Stomach (tissue), 9 donors: ENCODE data around the gene VCP. TPM values are rescaled to one million over a fixed set of nuclear protein-coding genes. Genes with fewer than 3 reads are reported as not detected.
A peak's percentile ranks its signal among the peaks of the same experiment; 100 is the strongest.

ENCODE experiments used
- DNase-seq, 2 donors: peaks; one replicate each; pipeline versions ENCODE4 v3.0.0 to v3.0.0-alpha.2; 2013 to 2019
- H3K27ac ChIP-seq, 5 donors: fragments of 200-600 bp in 4 of 5; sonication (generic) in 4 of 5; one replicate each; pipeline ENCODE4 v1.5.1; 2013 to 2019; ENCODE audit warnings: mild to moderate bottlenecking in 1 of 5, moderate library complexity in 1 of 5
- H3K27me3 ChIP-seq, 3 donors: fragments of 200-600 bp; sonication (generic); one replicate each; pipeline ENCODE4 v1.5.1; 2017 to 2019; ENCODE audit warnings: mixed run types in 1 of 3
- H3K36me3 ChIP-seq, 4 donors: fragments of 200-600 bp; sonication (generic); 1 replicate in 3 of 4; 2 replicates in 1 of 4; pipeline ENCODE4 v1.5.1; 2016 to 2019
- H3K4me1 ChIP-seq, 4 donors: fragments of 200-600 bp; sonication (generic); one replicate each; pipeline ENCODE4 v1.5.1; 2016 to 2019
- H3K4me3 ChIP-seq, 4 donors: fragments of 200-600 bp; sonication (generic) in 3 of 4; one replicate each; pipeline ENCODE4 v1.5.1; 2016 to 2019; ENCODE audit warnings: mild to moderate bottlenecking in 1 of 4
- H3K9me3 ChIP-seq, 4 donors: fragments of 200-600 bp; sonication (generic); one replicate each; pipeline ENCODE4 v1.5.1; 2016 to 2019
- CTCF ChIP-seq, 7 experiments: fragments of 450-650 bp in 4 of 7; fragments of 200-600 bp in 3 of 7; sonication (generic) in 3 of 7; IDR thresholded peaks; one replicate each; pipeline ENCODE4 v1.5.1; 2016 to 2019; ENCODE audit warnings: antibody characterized with exemption in 7 of 7, control low read depth in 2 of 7, mild to moderate bottlenecking in 1 of 7
- EP300 ChIP-seq: sonication (generic); formaldehyde crosslinking; IDR thresholded peaks from one replicate; pipeline ENCODE4 v1.6.1; 2017; ENCODE audit warnings: antibody characterized with exemption
- POLR2A ChIP-seq, 4 donors: fragments of 450-650 bp; IDR thresholded peaks; one replicate each; pipeline ENCODE4 v1.6.1; 2016; ENCODE audit warnings: antibody characterized with exemption in 4 of 4, control low read depth in 2 of 4, mild to moderate bottlenecking in 1 of 4, moderate library complexity in 1 of 4
- POLR2AphosphoS5 ChIP-seq, 3 donors: sonication (generic); formaldehyde crosslinking; IDR thresholded peaks; one replicate each; pipeline ENCODE4 v1.6.1; 2016; ENCODE audit warnings: antibody characterized with exemption in 3 of 3
- WGBS, 5 donors: extraction: QIAGEN DNeasy Blood & Tissue Kit in 3 of 5; methylation state at CpG; one replicate each; pipeline versions ENCODE4 v1.1.5 to v1.1.7; 2013 to 2018; 5-methylcytosine and 5-hydroxymethylcytosine counted together
- intact Hi-C: fragments of 100-400 bp; cut with DNase I; formaldehyde crosslinking; loops from one replicate; pipeline ENCODE4 v1.15.1; 2023; ENCODE audit warnings: low total_unique reads
- polyA plus RNA-seq, 3 donors: library from polyadenylated mRNA; stranded (reverse); fragments of 200-250 nt; gene quantifications; one replicate each; pipeline ENCODE4 v1.2.3, GENCODE V29; 2013
- total RNA-seq, 5 donors: library from RNA; depleted of rRNA; stranded (reverse); fragments of >200 nt; gene quantifications; one replicate each; pipeline versions ENCODE4 v1.1.0 to v1.2.3, GENCODE V29; 2014 to 2016
- donor health status: healthy with polysubstance abuse.
- donor health status: Bipolar disorder and iron deficiency.
- donor health status: healthy.

VCP gene
- total and polyA plus RNA-seq, 8 donors = 53.2 to 238 (median 113) TPM

DNA sequence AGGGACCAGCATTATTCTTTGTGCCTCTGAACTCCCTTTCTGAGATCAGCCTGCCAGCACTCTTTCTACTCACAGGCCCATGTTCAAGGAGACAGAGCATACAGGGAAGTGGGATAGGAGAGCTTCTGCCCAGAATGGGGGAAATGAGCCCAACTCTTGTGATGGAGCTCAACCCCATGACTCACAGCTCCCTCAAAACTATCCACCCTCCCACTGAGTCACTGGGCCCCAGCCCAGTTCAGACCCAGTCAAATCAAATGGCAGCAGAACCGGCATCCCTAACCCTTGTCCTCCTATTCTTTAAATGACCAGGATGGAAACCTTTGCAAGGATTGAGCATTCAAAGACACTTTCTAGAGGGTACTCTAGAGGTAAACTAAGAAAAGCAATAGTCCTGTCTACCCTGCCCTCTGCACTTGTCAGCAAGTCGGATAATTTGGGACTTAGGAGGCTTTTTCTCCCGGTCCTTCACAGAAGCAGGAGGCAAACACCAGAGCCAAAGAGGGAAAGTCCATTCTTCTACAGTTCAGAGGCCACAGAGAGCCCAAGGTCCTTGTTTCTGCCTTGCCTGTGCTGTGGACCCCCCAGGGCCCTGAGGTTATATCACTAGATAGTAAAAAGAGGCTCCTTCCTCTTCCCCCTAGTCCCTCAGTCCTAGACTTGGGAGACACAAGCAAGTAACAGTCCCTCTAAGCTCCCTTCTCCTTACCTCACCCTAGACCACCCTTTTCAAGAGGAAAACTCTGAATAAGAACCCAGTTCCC lies 40.0 kb upstream of the VCP start:
- Histone ChIP-seq H3K4me1 (peaks cover 46 to 82% (median 72%) of the 10 kb centered on the region in 4 donors), H3K27me3 (no peaks in the 10 kb centered on the region), H3K36me3 (peaks cover 11 to 14% (median 13%) of the 10 kb centered on the region in 4 donors), H3K4me3 (peak overlapping the region in 1 of 4 donors; percentile 75), H3K27ac (peak overlapping the region; percentile 53 to 96 (median 92)), H3K9me3 (no peaks in the 10 kb centered on the region)
- DNase-seq = no peak
- TF ChIP-seq CTCF (IDR thresholded peaks at IDR 0.05) (no peak), EP300 (no peak), POLR2AphosphoS5 (IDR thresholded peaks at IDR 0.05) (peak in 1 of 3 donors; percentile 17)
- intact Hi-C loops = loop anchor here (10.0 kb wide), 1 partner anchor 362 kb away; no protein-coding TSS in a partner anchor
- WGBS, 5 donors = 70 to 85% (median 77%) methylated on average over 3 of the region's 3 CpGs

DNA sequence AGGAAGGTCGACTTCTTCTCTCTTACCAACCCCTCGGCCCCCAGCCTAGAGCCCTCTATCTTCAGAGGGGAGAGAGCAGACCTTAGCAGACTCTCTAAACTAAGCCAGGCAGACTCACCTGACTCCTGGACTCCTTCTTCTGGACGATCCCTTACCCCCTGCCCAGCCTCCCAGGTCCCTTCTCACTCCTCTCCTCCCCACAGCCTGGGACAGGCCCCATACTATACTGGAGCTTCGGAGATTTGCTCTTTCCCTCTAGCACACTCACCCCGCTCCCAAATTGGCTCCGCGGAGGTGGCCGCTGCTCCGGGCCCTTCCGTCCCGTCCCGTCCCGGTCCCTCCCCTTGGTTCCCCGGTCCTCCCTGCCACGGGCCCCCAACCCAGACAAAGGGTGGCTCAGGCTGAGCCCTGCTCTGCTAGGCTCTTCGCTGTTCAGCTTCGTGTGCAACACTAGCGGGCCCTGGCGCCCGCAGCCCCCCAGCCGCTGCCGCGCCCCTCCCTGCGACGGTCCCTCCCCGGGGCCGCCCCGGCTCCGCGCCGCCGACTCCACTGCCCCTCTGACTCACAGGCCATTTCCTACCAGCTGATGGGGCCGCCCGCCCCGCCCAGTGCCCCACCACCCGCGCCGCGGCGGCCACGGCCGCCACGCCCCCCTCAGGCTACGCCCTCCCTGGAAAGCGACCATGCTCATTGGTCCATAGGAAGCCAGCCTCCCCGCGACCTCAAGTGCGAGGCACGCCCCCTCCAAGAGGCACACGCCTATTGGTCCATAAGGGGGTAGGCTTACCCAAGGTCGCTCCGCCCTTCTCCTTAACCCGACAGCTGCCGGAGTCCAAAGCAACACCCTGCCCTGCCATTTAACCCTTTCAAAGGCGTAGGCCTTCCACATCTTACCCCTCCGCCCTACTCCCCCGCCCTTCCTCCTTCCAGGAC lies 38.8 kb upstream of the VCP start:
- TF ChIP-seq CTCF (IDR thresholded peaks at IDR 0.05) = no peak
- no peak for TF ChIP-seq EP300
- TF ChIP-seq POLR2AphosphoS5 (IDR thresholded peaks at IDR 0.05) = peak; percentile 17 to 80 (median 70)
- Histone ChIP-seq H3K9me3 (no peaks in the 10 kb centered on the region), H3K4me1 (peaks cover 42 to 70% (median 61%) of the 10 kb centered on the region in 4 donors), H3K36me3 (peaks cover 21 to 26% (median 25%) of the 10 kb centered on the region in 4 donors), H3K27ac (peak overlapping the region; percentile 87 to 96 (median 92)), H3K4me3 (peak overlapping the region; percentile 75 to 87 (median 76)), H3K27me3 (no peaks in the 10 kb centered on the region)
- intact Hi-C loops = loop anchor here (10.0 kb wide), 1 partner anchor 364 kb away; no protein-coding TSS in a partner anchor
- 1 to 2% (median 1%) methylated on average over 34 to 57 of the region's 57 CpGs for WGBS, 5 donors
- peak; percentile 99 for DNase-seq

- intact Hi-C loops = loop anchor here (10.0 kb wide), 1 partner anchor 364 kb away; no protein-coding TSS in a partner anchor
- H3K27me3 ChIP-seq = no peaks in the 10 kb centered on the region
- peaks cover 31 to 35% (median 34%) of the 10 kb centered on the region in 4 donors for H3K36me3 ChIP-seq
- peak overlapping the region; percentile 87 to 96 (median 92) for H3K27ac ChIP-seq
- WGBS, 5 donors = 8 to 44% (median 28%) methylated on average over 2 to 3 of the region's 3 CpGs
- peak; percentile 26 to 61 for DNase-seq
- peaks cover 41 to 67% (median 57%) of the 10 kb centered on the region in 4 donors for H3K4me1 ChIP-seq
- H3K4me3 ChIP-seq = peak overlapping the region; percentile 75 to 87 (median 76)
- no peaks in the 10 kb centered on the region for H3K9me3 ChIP-seq
- TF ChIP-seq POLR2AphosphoS5 (IDR thresholded peaks at IDR 0.05) (no peak), EP300 (no peak), CTCF (IDR thresholded peaks at IDR 0.05) (no peak), POLR2A (IDR thresholded peaks at IDR 0.05) (no peak)
Observed at GRCh38 chr9:35110327-35110761, 37.9 kb upstream of the VCP start.
